H1 (cell line): ENCODE measurements around the gene PLD5. TPM values are rescaled to one million over a fixed set of nuclear protein-coding genes. Genes with fewer than 3 reads are reported as not detected.

ENCODE experiments used
- CTCF ChIA-PET: fragments of 300-600 bp; sonication (Branson Sonifier 250); formaldehyde crosslinking; loops from one replicate; lab custom pipeline; 2021; ENCODE audit not compliant: partially characterized antibody; lab: Charles Lee
- POLR2A ChIA-PET: fragments of 300-600 bp; sonication (Branson Sonifier 250); formaldehyde crosslinking; loops from one replicate; lab custom pipeline; 2021; ENCODE audit warnings: inconsistent platforms; ENCODE audit not compliant: partially characterized antibody; lab: Charles Lee
- DNase-seq, 2 experiments: peaks; one replicate each; pipeline versions ENCODE4 v3.0.0 to v3.0.0-alpha.2; 2010 to 2022; ENCODE audit warnings: low spot score in 2 of 2, low read depth in 1 of 2, mixed read lengths in 1 of 2
- FAIRE-seq: peaks from 2 replicates; lab custom pipeline; 2011; peaks lifted over from hg19 to GRCh38; lab: Jason Lieb, UNC
- H2AFZ ChIP-seq: 2 replicates; pipeline ENCODE4 v1.8.1; 2012; ENCODE audit warnings: low read length, inconsistent platforms
- H2AK5ac ChIP-seq: 2 replicates; pipeline ENCODE4 v1.6.1; 2013; ENCODE audit warnings: low read depth, low read length
- H2BK120ac ChIP-seq: replicated peaks from 2 replicates; pipeline ENCODE3; 2013; ENCODE audit warnings: low read depth, low read length, inconsistent platforms
- H2BK12ac ChIP-seq: 2 replicates; pipeline ENCODE4 v1.6.1; 2013; ENCODE audit warnings: low read depth, low read length
- H2BK15ac ChIP-seq: 2 replicates; pipeline ENCODE4 v1.6.1; 2013; ENCODE audit warnings: low read length
- H2BK20ac ChIP-seq: 2 replicates; pipeline ENCODE4 v1.6.1; 2013; ENCODE audit warnings: low read length
- H2BK5ac ChIP-seq: 2 replicates; pipeline ENCODE4 v1.6.1; 2013; ENCODE audit warnings: low read depth, low read length
- H3K14ac ChIP-seq: 2 replicates; pipeline ENCODE4 v1.6.1; 2013; ENCODE audit warnings: inconsistent platforms; ENCODE audit not compliant: insufficient read length
- H3K18ac ChIP-seq: 2 replicates; pipeline ENCODE4 v1.6.1; 2013; ENCODE audit warnings: low read length; ENCODE audit errors: extremely low read depth
- H3K23ac ChIP-seq: 2 replicates; pipeline ENCODE4 v1.6.1; 2013; ENCODE audit warnings: inconsistent platforms; ENCODE audit not compliant: insufficient read length
- H3K23me2 ChIP-seq: 2 replicates; pipeline ENCODE4 v1.6.1; 2013; ENCODE audit warnings: low read depth, low read length
- H3K27ac ChIP-seq: 2 replicates; pipeline ENCODE4 v1.6.1; 2011; ENCODE audit warnings: low read depth, low read length, inconsistent platforms
- H3K27me3 ChIP-seq, 4 experiments: replicated peaks in 1 of 4; 1 replicate in 1 of 4; 2 replicates in 3 of 4; pipeline versions ENCODE4 v1.6.1 to v1.8.1; 2011 to 2013; ENCODE audit warnings: low read length in 3 of 4, mild to moderate bottlenecking in 3 of 4, inconsistent platforms in 2 of 4, mixed read lengths in 2 of 4, moderate library complexity in 1 of 4; ENCODE audit not compliant: control insufficient read depth in 3 of 4, insufficient read depth in 3 of 4; ENCODE audit errors: extremely low read depth in 1 of 4
- H3K36me3 ChIP-seq, 4 experiments: 2 replicates each; pipeline versions ENCODE4 v1.6.1 to v1.8.1; 2011 to 2013; ENCODE audit warnings: mild to moderate bottlenecking in 4 of 4, low read length in 3 of 4, moderate library complexity in 2 of 4, control low read depth in 1 of 4, inconsistent platforms in 1 of 4; ENCODE audit not compliant: insufficient read depth in 4 of 4, control insufficient read depth in 2 of 4
- H3K4ac ChIP-seq: replicated peaks from 2 replicates; pipeline ENCODE3; 2013; ENCODE audit warnings: low read length, low read depth, mixed read lengths, inconsistent platforms; ENCODE audit not compliant: insufficient read length
- H3K4me1 ChIP-seq, 4 experiments: replicated peaks in 1 of 4; 1 replicate in 1 of 4; 2 replicates in 3 of 4; pipeline versions ENCODE4 v1.6.1 to v1.8.1; 2011 to 2013; ENCODE audit warnings: low read length in 3 of 4, inconsistent platforms in 2 of 4, mixed read lengths in 1 of 4; ENCODE audit not compliant: insufficient read depth in 4 of 4, control insufficient read depth in 3 of 4
- H3K4me2 ChIP-seq, 2 experiments: 2 replicates each; pipeline versions ENCODE4 v1.6.1 to v1.8.1; 2011 to 2013; ENCODE audit warnings: low read depth in 2 of 2, low read length in 2 of 2, control low read depth in 1 of 2, inconsistent platforms in 1 of 2, mild to moderate bottlenecking in 1 of 2; ENCODE audit not compliant: insufficient read depth in 1 of 2
- H3K4me3 ChIP-seq, 4 experiments: fragments of 200-600, 300-600 bp in 1 of 4; sonication (generic), shearing (Covaris generic), sonication (Bioruptor Twin) in 1 of 4; 2 replicates each; pipeline versions ENCODE4 v1.5.1 to v1.8.1; 2011 to 2016; ENCODE audit warnings: low read length in 4 of 4, low read depth in 3 of 4, control low read depth in 2 of 4, inconsistent platforms in 2 of 4, mild to moderate bottlenecking in 2 of 4, mixed read lengths in 1 of 4, moderate library complexity in 1 of 4; ENCODE audit not compliant: insufficient read depth in 2 of 4; ENCODE audit errors: extremely low read depth in 1 of 4
- H3K56ac ChIP-seq: replicated peaks from 2 replicates; pipeline ENCODE3; 2013; ENCODE audit warnings: low read depth, mild to moderate bottlenecking, mixed read lengths, low read length, inconsistent platforms; ENCODE audit not compliant: insufficient read length
- H3K79me1 ChIP-seq: 2 replicates; pipeline ENCODE4 v1.6.1; 2013; ENCODE audit warnings: low read depth, low read length, control low read depth
- H3K79me2 ChIP-seq, 2 experiments: 2 replicates each; pipeline versions ENCODE4 v1.6.1 to v1.8.1; 2012 to 2013; ENCODE audit warnings: low read length in 2 of 2, mild to moderate bottlenecking in 2 of 2, inconsistent platforms in 1 of 2; ENCODE audit not compliant: insufficient read depth in 2 of 2, control insufficient read depth in 1 of 2
- H3K9ac ChIP-seq, 4 experiments: replicated peaks in 1 of 4; 1 replicate in 1 of 4; 2 replicates in 3 of 4; pipeline versions ENCODE4 v1.6.1 to v1.8.1; 2011 to 2013; ENCODE audit warnings: low read depth in 3 of 4, low read length in 3 of 4, control low read depth in 2 of 4, mild to moderate bottlenecking in 2 of 4, moderate library complexity in 2 of 4, inconsistent platforms in 1 of 4; ENCODE audit errors: extremely low read depth in 1 of 4
- H3K9me3 ChIP-seq, 2 experiments: 2 replicates each; pipeline versions ENCODE4 v1.6.1 to v1.8.1; 2012 to 2013; ENCODE audit warnings: mild to moderate bottlenecking in 2 of 2, moderate library complexity in 2 of 2, control low read depth in 1 of 2, inconsistent platforms in 1 of 2, low read depth in 1 of 2, low read length in 1 of 2, mixed read lengths in 1 of 2; ENCODE audit not compliant: insufficient read depth in 2 of 2
- H4K20me1 ChIP-seq, 2 experiments: replicated peaks in 1 of 2; 2 replicates each; pipeline versions ENCODE3 to v1.8.1; 2011 to 2013; ENCODE audit warnings: inconsistent platforms in 2 of 2, low read length in 2 of 2, mild to moderate bottlenecking in 1 of 2; ENCODE audit not compliant: insufficient read depth in 2 of 2, control insufficient read depth in 1 of 2
- H4K5ac ChIP-seq: 2 replicates; pipeline ENCODE4 v1.6.1; 2013; ENCODE audit warnings: low read length, low read depth, mixed read lengths, inconsistent platforms; ENCODE audit not compliant: insufficient read length
- H4K8ac ChIP-seq: 2 replicates; pipeline ENCODE4 v1.8.0; 2013; ENCODE audit warnings: mild to moderate bottlenecking, moderate library complexity, low read length, inconsistent platforms; ENCODE audit not compliant: insufficient read depth; ENCODE audit errors: extremely low read depth
- H4K91ac ChIP-seq: replicated peaks from 2 replicates; pipeline ENCODE3; 2013; ENCODE audit warnings: low read length, mixed read lengths, inconsistent platforms; ENCODE audit not compliant: insufficient read length
- BCL11A ChIP-seq, 2 experiments: IDR thresholded peaks; one replicate each; pipeline ENCODE4 v1.6.1; 2011; ENCODE audit warnings: low read depth in 2 of 2, low read length in 2 of 2, mild to moderate bottlenecking in 2 of 2
- CHD2 ChIP-seq: IDR thresholded peaks from 2 replicates; pipeline ENCODE4 v1.6.1; 2012; ENCODE audit warnings: low read length, improper control_type of control experiment
- CREB1 ChIP-seq: IDR thresholded peaks from 2 replicates; pipeline ENCODE4 v1.6.1; 2012; ENCODE audit warnings: inconsistent platforms
- E2F6 ChIP-seq: IDR thresholded peaks from 2 replicates; pipeline ENCODE4 v1.6.1; 2012; ENCODE audit warnings: inconsistent platforms
- EGR1 ChIP-seq: IDR thresholded peaks from 2 replicates; pipeline ENCODE4 v1.6.1; 2011; ENCODE audit warnings: low read depth, low read length, borderline replicate concordance
- EZH2 ChIP-seq: fragments of 200-600 bp; sonication (generic); IDR thresholded peaks from 2 replicates; pipeline ENCODE4 v1.7.1; 2012; ENCODE audit warnings: low read depth, mild to moderate bottlenecking, moderate library complexity, low read length, inconsistent platforms; ENCODE audit not compliant: severe bottlenecking
- GTF2F1 ChIP-seq: IDR thresholded peaks from 2 replicates; pipeline ENCODE4 v1.6.1; 2012; ENCODE audit warnings: low read depth, low read length, improper control_type of control experiment, borderline replicate concordance
- HDAC6 ChIP-seq: IDR thresholded peaks from one replicate; pipeline ENCODE4 v1.7.1; 2012; ENCODE audit warnings: low read depth, mild to moderate bottlenecking, inconsistent platforms, low read length, moderate library complexity
- JUND ChIP-seq: IDR thresholded peaks from 2 replicates; pipeline ENCODE4 v1.6.1; 2011; ENCODE audit warnings: mild to moderate bottlenecking, improper control_type of control experiment, low read length
- KDM4A ChIP-seq: IDR thresholded peaks from one replicate; pipeline ENCODE4 v1.7.1; 2012; ENCODE audit warnings: low read depth, mild to moderate bottlenecking, moderate library complexity, low read length, inconsistent platforms; ENCODE audit not compliant: severe bottlenecking
- KDM5A ChIP-seq: fragments of 200-600 bp; IDR thresholded peaks from 2 replicates; pipeline ENCODE4 v1.7.1; 2012; ENCODE audit warnings: mild to moderate bottlenecking, low read length, inconsistent platforms, mixed read lengths
- PHF8 ChIP-seq: fragments of 200-600 bp; sonication (generic); conservative IDR thresholded peaks from 2 replicates; pipeline ENCODE4 v1.7.1; 2012; ENCODE audit warnings: low read depth, mild to moderate bottlenecking, inconsistent platforms, low read length, moderate library complexity
- RNF2 ChIP-seq: fragments of 200-900, 300-1000 bp; sonication (generic); IDR thresholded peaks from 2 replicates; pipeline ENCODE4 v1.7.1; 2016; ENCODE audit warnings: borderline replicate concordance, low read depth, mild to moderate bottlenecking, antibody characterized with exemption, low read length; ENCODE audit not compliant: poor library complexity, severe bottlenecking; ENCODE audit errors: missing control alignments
- SIX5 ChIP-seq: IDR thresholded peaks from 2 replicates; pipeline ENCODE4 v1.6.1; 2011; ENCODE audit warnings: mild to moderate bottlenecking, low read depth, low read length
- WGBS, 2 experiments: shearing (Covaris generic) in 1 of 2; methylation state at CpG; one replicate each; pipeline versions ENCODE4 v1.1.6 to v1.1.7; 2013 to 2015; ENCODE audit warnings: low lambda C conversion rate in 2 of 2, mixed read lengths in 2 of 2, inconsistent platforms in 1 of 2, low coverage in 1 of 2, missing lambda C conversion rate in 1 of 2; ENCODE audit not compliant: insufficient replicate concordance in 2 of 2, insufficient coverage in 1 of 2, insufficient read length in 1 of 2; ENCODE audit errors: extremely low coverage in 1 of 2, missing lambda C conversion rate in 1 of 2; 5-methylcytosine and 5-hydroxymethylcytosine counted together
- polyA plus RNA-seq, 7 experiments: library from polyadenylated mRNA; depleted of rRNA in 3 of 7; stranded (reverse) in 5 of 7; unstranded in 2 of 7; fragments of >200 nt in 5 of 7; fragments of 200-250 nt in 2 of 7; gene quantifications; 1 replicate in 5 of 7; 2 replicates in 1 of 7; 4 replicates in 1 of 7; pipeline versions ENCODE4 v1.2.1 to v1.2.3, GENCODE V29; 2011 to 2013; ENCODE audit warnings: missing spikeins in 2 of 7, mixed read lengths in 2 of 7
- total RNA-seq: library from RNA; stranded (reverse); fragmentation: NEBNext Ultra II Directional; extraction: Animal tissue kit (Norgen Biotek cat#: 25700); gene quantifications from 2 replicates; pipeline ENCODE4 v1.2.1, GENCODE V29; 2021

Gene PLD5
- total and polyA plus RNA-seq, 2 of the 8 experiments (the other 6 are each of a cell fraction or from before 2014, with no cell fraction given) = 0.86 to 8.5 TPM

GRCh38 chr1:242242983-242243382 is 281.5 kb downstream of the PLD5 start:
- no peaks in the 10 kb centered on the region for H4K20me1 ChIP-seq
- H3K36me3 ChIP-seq = no peaks in the 10 kb centered on the region
- ChIA-PET CTCF (no interaction called here), POLR2A (interaction anchor here (0.8 kb wide), 1 partner anchor 14 kb away, joined by 3 read pairs; no protein-coding TSS in a partner anchor)
- H3K23ac ChIP-seq = no peak overlapping the region
- H3K79me2 ChIP-seq = no peaks in the 10 kb centered on the region
- H2BK5ac ChIP-seq = no peak overlapping the region
- H3K4me2 ChIP-seq = no peak overlapping the region
- 85% methylated on average over 6 of the region's 6 CpGs; no CpG with 5 or more reads in 1 of the 2 experiments for WGBS, 2 experiments
- H3K14ac ChIP-seq = no peak overlapping the region
- H2AFZ ChIP-seq = no peak overlapping the region
- no peaks in the 10 kb centered on the region for H3K9me3 ChIP-seq
- no peak overlapping the region for H3K9ac ChIP-seq
- no peak overlapping the region for H4K91ac ChIP-seq
- H3K4me1 ChIP-seq = peaks cover 0 to 5% (median 2%) of the 10 kb centered on the region in 4 experiments; a peak in 3 of 7 replicates
- no peak overlapping the region for H2BK12ac ChIP-seq
- H2AK5ac ChIP-seq = no peak overlapping the region
- no peak overlapping the region for H2BK120ac ChIP-seq
- no peak overlapping the region for H3K18ac ChIP-seq
- H3K79me1 ChIP-seq = no peaks in the 10 kb centered on the region
- H3K23me2 ChIP-seq = no peaks in the 10 kb centered on the region
- H3K27me3 ChIP-seq = no peaks in the 10 kb centered on the region; a peak in 2 of 7 replicates
- no peak overlapping the region for H3K27ac ChIP-seq
- FAIRE-seq (no peak), DNase-seq (no peak)
- no peak overlapping the region for H3K4ac ChIP-seq
- H3K56ac ChIP-seq = no peak overlapping the region
- H2BK15ac ChIP-seq = no peak overlapping the region
- H3K4me3 ChIP-seq = no peak overlapping the region
- H2BK20ac ChIP-seq = no peak overlapping the region
- H4K5ac ChIP-seq = no peak overlapping the region
- no peak overlapping the region for H4K8ac ChIP-seq
- TF ChIP-seq JUND (no peak), EZH2 (no peak), CHD2 (no peak), PHF8 (no peak), KDM5A (no peak), HDAC6 (no peak), SIX5 (no peak), EGR1 (no peak), CREB1 (no peak), E2F6 (no peak), BCL11A (IDR thresholded peaks at IDR 0.05; ENCODE audit: low read depth in 2 of 2, low read length in 2 of 2) (no peak), KDM4A (no peak), RNF2 (no peak), GTF2F1 (no peak)
